OCI-LY3 (cell line): ENCODE data around the gene TECPR1.

ENCODE experiments used
- H2AFZ ChIP-seq: fragments of 200-600, 300-600 bp; shearing (Covaris generic); 2 replicates; pipeline ENCODE4 v1.6.0; 2014; ENCODE audit warnings: antibody characterized with exemption, low read depth, low read length
- H3K27ac ChIP-seq: fragments of 200-600, 300-600 bp; sonication (generic); 2 replicates; pipeline ENCODE4 v1.5.1; 2014; ENCODE audit warnings: mild to moderate bottlenecking, low read length, moderate library complexity, mixed read lengths
- H3K27me3 ChIP-seq: fragments of 200-600, 300-600 bp; sonication (generic); 2 replicates; pipeline ENCODE4 v1.6.1; 2014; ENCODE audit warnings: low read depth, low read length, mixed read lengths
- H3K36me3 ChIP-seq: fragments of 200-600, 300-600 bp; sonication (generic); replicated peaks from 2 replicates; pipeline ENCODE3; 2014; ENCODE audit warnings: low read depth, low read length, mixed read lengths
- H3K4me1 ChIP-seq: fragments of 300-600, 200-600 bp; sonication (generic); 2 replicates; pipeline ENCODE4 v1.6.1; 2014; ENCODE audit warnings: low read length, mixed read lengths
- H3K4me2 ChIP-seq: fragments of 200-600, 300-600 bp; sonication (generic); 2 replicates; pipeline ENCODE4 v1.6.1; 2014; ENCODE audit warnings: low read length, mixed read lengths
- H3K4me3 ChIP-seq: fragments of 300-600, 200-600 bp; sonication (generic); 2 replicates; pipeline ENCODE4 v1.5.1; 2014; ENCODE audit warnings: antibody characterized with exemption, mild to moderate bottlenecking, low read length, moderate library complexity
- H3K79me2 ChIP-seq: fragments of 300-600, 200-600 bp; shearing (Covaris generic); 2 replicates; pipeline ENCODE4 v1.6.1; 2014; ENCODE audit warnings: mild to moderate bottlenecking, low read length, mixed read lengths
- H3K9ac ChIP-seq: fragments of 300-600, 200-600 bp; shearing (Covaris generic); 2 replicates; pipeline ENCODE4 v1.6.0; 2014; ENCODE audit warnings: mild to moderate bottlenecking, low read length, moderate library complexity
- H3K9me3 ChIP-seq: fragments of 200-600, 300-600 bp; shearing (Covaris generic); 2 replicates; pipeline ENCODE4 v1.6.1; 2014; ENCODE audit warnings: low read length, mixed read lengths; ENCODE audit not compliant: insufficient read depth
- H4K20me1 ChIP-seq: fragments of 200-600, 300-600 bp; sonication (generic); 2 replicates; pipeline ENCODE4 v1.6.1; 2016; ENCODE audit warnings: low read length, mixed read lengths; ENCODE audit not compliant: insufficient read depth
- EZH2phosphoT487 ChIP-seq: fragments of 200-600 bp; shearing (Covaris generic); IDR thresholded peaks from 2 replicates; pipeline ENCODE4 v1.6.1; 2018; ENCODE audit warnings: antibody characterized with exemption, mixed run types, low read depth
- TF ChIP-seq, protein P1 (sequence below): fragments of 200-600, 300-600 bp; sonication (generic); IDR thresholded peaks from 2 replicates; pipeline ENCODE4 v1.5.1; 2014; ENCODE audit warnings: antibody characterized with exemption, low read length, low read depth

The TECPR1 gene

GRCh38 chr7:98230746-98231471 lies 21.1 kb downstream of the TECPR1 start:
- no peaks in the 10 kb centered on the region for H3K4me1 ChIP-seq
- no peak overlapping the region for H3K4me2 ChIP-seq
- no peak overlapping the region for H3K9ac ChIP-seq
- no peak overlapping the region for H3K27ac ChIP-seq
- H2AFZ ChIP-seq, result no peak overlapping the region
- no peaks in the 10 kb centered on the region for H4K20me1 ChIP-seq
- no peaks in the 10 kb centered on the region for H3K9me3 ChIP-seq
- no peaks in the 10 kb centered on the region for H3K27me3 ChIP-seq
- no peaks in the 10 kb centered on the region for H3K36me3 ChIP-seq
- H3K4me3 ChIP-seq, result no peak overlapping the region
- TF ChIP-seq, protein P1, sequence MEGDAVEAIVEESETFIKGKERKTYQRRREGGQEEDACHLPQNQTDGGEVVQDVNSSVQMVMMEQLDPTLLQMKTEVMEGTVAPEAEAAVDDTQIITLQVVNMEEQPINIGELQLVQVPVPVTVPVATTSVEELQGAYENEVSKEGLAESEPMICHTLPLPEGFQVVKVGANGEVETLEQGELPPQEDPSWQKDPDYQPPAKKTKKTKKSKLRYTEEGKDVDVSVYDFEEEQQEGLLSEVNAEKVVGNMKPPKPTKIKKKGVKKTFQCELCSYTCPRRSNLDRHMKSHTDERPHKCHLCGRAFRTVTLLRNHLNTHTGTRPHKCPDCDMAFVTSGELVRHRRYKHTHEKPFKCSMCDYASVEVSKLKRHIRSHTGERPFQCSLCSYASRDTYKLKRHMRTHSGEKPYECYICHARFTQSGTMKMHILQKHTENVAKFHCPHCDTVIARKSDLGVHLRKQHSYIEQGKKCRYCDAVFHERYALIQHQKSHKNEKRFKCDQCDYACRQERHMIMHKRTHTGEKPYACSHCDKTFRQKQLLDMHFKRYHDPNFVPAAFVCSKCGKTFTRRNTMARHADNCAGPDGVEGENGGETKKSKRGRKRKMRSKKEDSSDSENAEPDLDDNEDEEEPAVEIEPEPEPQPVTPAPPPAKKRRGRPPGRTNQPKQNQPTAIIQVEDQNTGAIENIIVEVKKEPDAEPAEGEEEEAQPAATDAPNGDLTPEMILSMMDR, result no peak
- TF ChIP-seq EZH2phosphoT487, result no peak
- H3K79me2 ChIP-seq, result no peaks in the 10 kb centered on the region

- Histone ChIP-seq H3K9me3 (no peaks in the 10 kb centered on the region), H3K9ac (no peak overlapping the region), H3K27ac (no peak overlapping the region), H3K4me2 (no peak overlapping the region), H4K20me1 (no peaks in the 10 kb centered on the region), H3K4me3 (no peak overlapping the region), H3K4me1 (no peaks in the 10 kb centered on the region), H3K79me2 (no peaks in the 10 kb centered on the region), H3K36me3 (no peaks in the 10 kb centered on the region), H2AFZ (no peak overlapping the region), H3K27me3 (no peaks in the 10 kb centered on the region)
- TF ChIP-seq, protein P1, result no peak
- no peak for TF ChIP-seq EZH2phosphoT487
Observed at GRCh38 chr7:98229991-98230745, 21.9 kb downstream of the TECPR1 start.

DNA sequence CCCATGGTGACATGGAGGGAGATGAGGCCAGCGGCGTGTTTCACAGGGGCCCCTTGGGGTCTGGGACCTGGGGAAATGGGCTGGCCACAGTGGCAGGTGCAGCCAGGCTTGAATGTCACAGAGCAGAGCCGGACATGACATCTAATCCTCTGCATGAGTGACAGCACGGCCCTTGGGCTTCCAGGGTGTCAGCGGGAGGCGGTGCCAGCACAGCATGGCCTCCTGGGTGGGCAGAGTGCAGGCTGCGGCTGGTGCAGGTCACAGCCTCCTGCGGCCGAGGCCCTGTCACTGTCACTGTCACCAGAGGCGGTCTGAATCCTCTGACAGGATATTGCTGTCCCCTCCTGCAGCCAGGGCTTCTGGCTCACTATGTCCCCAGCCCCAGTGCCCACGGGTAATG lies 22.6 kb downstream of the TECPR1 start:
- H2AFZ ChIP-seq, result no peak overlapping the region
- no peak for TF ChIP-seq EZH2phosphoT487
- TF ChIP-seq, protein P1, result no peak
- H3K36me3 ChIP-seq, result no peaks in the 10 kb centered on the region
- no peak overlapping the region for H3K4me3 ChIP-seq
- no peaks in the 10 kb centered on the region for H3K79me2 ChIP-seq
- H3K27ac ChIP-seq, result no peak overlapping the region
- H3K4me1 ChIP-seq, result no peaks in the 10 kb centered on the region
- H3K9ac ChIP-seq, result no peak overlapping the region
- no peaks in the 10 kb centered on the region for H3K27me3 ChIP-seq
- H3K4me2 ChIP-seq, result no peak overlapping the region
- H3K9me3 ChIP-seq, result no peaks in the 10 kb centered on the region
- H4K20me1 ChIP-seq, result no peaks in the 10 kb centered on the region

GRCh38 chr7:98228801-98229200 lies 23.2 kb downstream of the TECPR1 start:
- H3K9ac ChIP-seq, result no peak overlapping the region
- no peaks in the 10 kb centered on the region for H3K9me3 ChIP-seq
- H4K20me1 ChIP-seq, result no peaks in the 10 kb centered on the region
- no peaks in the 10 kb centered on the region for H3K4me1 ChIP-seq
- H3K4me2 ChIP-seq, result no peak overlapping the region
- no peak overlapping the region for H2AFZ ChIP-seq
- H3K36me3 ChIP-seq, result no peaks in the 10 kb centered on the region
- H3K27ac ChIP-seq, result no peak overlapping the region
- no peaks in the 10 kb centered on the region for H3K27me3 ChIP-seq
- no peak overlapping the region for H3K4me3 ChIP-seq
- no peak for TF ChIP-seq EZH2phosphoT487
- TF ChIP-seq, protein P1, result no peak
- H3K79me2 ChIP-seq, result no peaks in the 10 kb centered on the region
